HepG2 (cell line): ENCODE data around the gene KAZALD1. TPM values are rescaled to one million over a fixed set of nuclear protein-coding genes. Genes with fewer than 3 reads are reported as not detected.

ENCODE experiments used
- ATF1 ChIP-seq: IDR thresholded peaks from 2 replicates; pipeline ENCODE4 v1.6.1; 2016; ENCODE audit warnings: mild to moderate bottlenecking, control low read depth
- GABPA ChIP-seq, 2 experiments: IDR thresholded peaks; 2 replicates each; pipeline ENCODE4 v1.6.1; 2011 to 2016; ENCODE audit warnings: low read depth in 2 of 2, low read length in 1 of 2, missing biosample characterization in 1 of 2, missing genetic modification characterization in 1 of 2
- HMGXB4 ChIP-seq, 2 experiments: sonication (generic) in 1 of 2; formaldehyde crosslinking in 1 of 2; IDR thresholded peaks; 2 replicates each; pipeline versions ENCODE4 v1.4.0 to v1.6.1; 2018 to 2020; ENCODE audit warnings: missing genetic modification reagents in 2 of 2, borderline replicate concordance in 1 of 2, low read depth in 1 of 2, mild to moderate bottlenecking in 1 of 2, missing biosample characterization in 1 of 2
- IKZF5 ChIP-seq: IDR thresholded peaks from 2 replicates; pipeline ENCODE4 v1.6.1; 2018; ENCODE audit warnings: missing genetic modification reagents, mild to moderate bottlenecking, missing compliant biosample characterization
- JUND ChIP-seq: sonication (generic); formaldehyde crosslinking; IDR thresholded peaks from 2 replicates; pipeline ENCODE4 v1.8.0; 2022; ENCODE audit warnings: mild to moderate bottlenecking, missing genetic modification reagents
- MYPOP ChIP-seq: sonication (generic); formaldehyde crosslinking; IDR thresholded peaks from 2 replicates; pipeline ENCODE4 v1.8.1; 2023; ENCODE audit warnings: mild to moderate bottlenecking, moderate library complexity, missing genetic modification reagents
- NR1H2 ChIP-seq: sonication (generic); formaldehyde crosslinking; IDR thresholded peaks from 2 replicates; pipeline ENCODE4 v1.8.1; 2022; ENCODE audit warnings: low read depth, missing genetic modification reagents, borderline replicate concordance
- PAF1 ChIP-seq: IDR thresholded peaks from 2 replicates; pipeline ENCODE4 v1.6.1; 2016; ENCODE audit warnings: missing genetic modification reagents, missing compliant biosample characterization
- PCBP1 ChIP-seq: fragments of 200-400 bp; formaldehyde crosslinking; IDR thresholded peaks from 2 replicates; pipeline ENCODE4 v1.6.1; 2017; ENCODE audit warnings: mild to moderate bottlenecking, low read depth, low read length, borderline replicate concordance
- RARG ChIP-seq: sonication (generic); formaldehyde crosslinking; IDR thresholded peaks from 2 replicates; pipeline ENCODE4 v1.4.0; 2020; ENCODE audit warnings: low read depth, mild to moderate bottlenecking, missing genetic modification reagents
- SKIL ChIP-seq: sonication (generic); formaldehyde crosslinking; IDR thresholded peaks from 2 replicates; pipeline ENCODE4 v1.8.0; 2022; ENCODE audit warnings: missing genetic modification reagents, mild to moderate bottlenecking, moderate library complexity, borderline replicate concordance
- STAG1 ChIP-seq: sonication (generic); formaldehyde crosslinking; IDR thresholded peaks from 2 replicates; pipeline ENCODE4 v1.4.0; 2020; ENCODE audit warnings: missing genetic modification reagents
- ZBTB14 ChIP-seq: sonication (generic); formaldehyde crosslinking; IDR thresholded peaks from 2 replicates; pipeline ENCODE4 v1.4.0; 2020; ENCODE audit warnings: missing genetic modification reagents
- ZNF136 ChIP-seq: sonication (generic); formaldehyde crosslinking; IDR thresholded peaks from 2 replicates; pipeline ENCODE4 v1.8.1; 2022; ENCODE audit warnings: low read depth, mild to moderate bottlenecking, moderate library complexity, missing genetic modification reagents
- ZNF292 ChIP-seq: sonication (generic); formaldehyde crosslinking; IDR thresholded peaks from 2 replicates; pipeline ENCODE4 v1.8.1; 2022; ENCODE audit warnings: mild to moderate bottlenecking, low read depth, missing genetic modification reagents, borderline replicate concordance
- ZNF704 ChIP-seq: sonication (generic); formaldehyde crosslinking; IDR thresholded peaks from 2 replicates; pipeline ENCODE4 v1.8.1; 2023; ENCODE audit warnings: mild to moderate bottlenecking, inconsistent platforms, moderate library complexity, missing genetic modification reagents, borderline replicate concordance
- ZNF790 ChIP-seq: sonication (generic); formaldehyde crosslinking; IDR thresholded peaks from 2 replicates; pipeline ENCODE4 v1.8.0; 2022; ENCODE audit warnings: missing genetic modification reagents, mild to moderate bottlenecking, borderline replicate concordance
- polyA plus RNA-seq, 8 experiments: library from polyadenylated mRNA; depleted of rRNA in 3 of 8; stranded (reverse) in 7 of 8; unstranded in 1 of 8; fragments of >200 nt; fragmentation: Illumina TruSeq in 4 of 8; extraction: Trizol in 4 of 8; gene quantifications; 2 replicates each; pipeline versions ENCODE4 v1.2.1 to v1.2.3, GENCODE V29; 2011 to 2016; ENCODE audit warnings: low read depth in 4 of 8, missing spikeins in 1 of 8, mixed read lengths in 1 of 8; ENCODE audit not compliant: insufficient read depth in 1 of 8
- total RNA-seq, 5 experiments: library from RNA; depleted of rRNA; stranded (reverse); fragments of >200 nt; fragmentation: Illumina TruSeq; extraction: Trizol; gene quantifications; 2 replicates each; pipeline ENCODE4 v1.2.3, GENCODE V29; 2016; ENCODE audit warnings: low read depth in 1 of 5

The KAZALD1 gene
- total and polyA plus RNA-seq, 2 of the 13 experiments (the other 11 are each of a cell fraction or from before 2014, with no cell fraction given): 16.7 to 27.7 TPM

GRCh38 chr10:101062232-101063049 is 652 bp downstream of the KAZALD1 start (continued):
- TF ChIP-seq SKIL: no peak
- TF ChIP-seq IKZF5 (CRISPR knock-in tag): no peak
- no peak; the same call in none of the 2 replicates for TF ChIP-seq JUND (CRISPR knock-in tag)
- TF ChIP-seq ATF1 (CRISPR knock-in tag): no peak
- TF ChIP-seq STAG1 (CRISPR knock-in tag): peak; percentile 32; the same call in 1 of the 2 replicates
- TF ChIP-seq ZBTB14: peak; percentile 65
- TF ChIP-seq HMGXB4 (CRISPR knock-in tag; IDR thresholded peaks at IDR 0.05; ENCODE audit: borderline replicate concordance in 1 of 2, low read depth in 1 of 2): peak; percentile 98 to 100
- no peak for TF ChIP-seq PCBP1
- TF ChIP-seq ZNF136 (CRISPR knock-in tag): 0 out of 2 replicates have a peak, but pooled peaks have one; percentile 43
- no peak for TF ChIP-seq GABPA (IDR thresholded peaks at IDR 0.05; ENCODE audit: low read depth, low read length)
- TF ChIP-seq GABPA (CRISPR knock-in tag; IDR thresholded peaks at IDR 0.05; ENCODE audit: low read depth): no peak
- TF ChIP-seq ZNF790 (CRISPR knock-in tag): peak; percentile 87; the same call in 1 of the 2 replicates
- TF ChIP-seq ZNF704 (CRISPR knock-in tag): peak; percentile 59; the same call in 1 of the 2 replicates
- TF ChIP-seq PAF1: no peak
- peak; percentile 96 for TF ChIP-seq MYPOP
- TF ChIP-seq NR1H2 (CRISPR knock-in tag): peak; percentile 44; the same call in 1 of the 2 replicates
- TF ChIP-seq RARG (CRISPR knock-in tag): 0 out of 2 replicates have a peak, but pooled peaks have one; percentile 55
- TF ChIP-seq ZNF292 (CRISPR knock-in tag): 0 out of 2 replicates have a peak, but pooled peaks have one; percentile 24
